Measurements from ENCODE around the gene IQCM. TPM values are rescaled to one million over a fixed set of nuclear protein-coding genes. Genes with fewer than 3 reads are reported as not detected.

IQCM gene
- total RNA-seq, 1 experiment from 2014 or later, result not detected

DNA sequence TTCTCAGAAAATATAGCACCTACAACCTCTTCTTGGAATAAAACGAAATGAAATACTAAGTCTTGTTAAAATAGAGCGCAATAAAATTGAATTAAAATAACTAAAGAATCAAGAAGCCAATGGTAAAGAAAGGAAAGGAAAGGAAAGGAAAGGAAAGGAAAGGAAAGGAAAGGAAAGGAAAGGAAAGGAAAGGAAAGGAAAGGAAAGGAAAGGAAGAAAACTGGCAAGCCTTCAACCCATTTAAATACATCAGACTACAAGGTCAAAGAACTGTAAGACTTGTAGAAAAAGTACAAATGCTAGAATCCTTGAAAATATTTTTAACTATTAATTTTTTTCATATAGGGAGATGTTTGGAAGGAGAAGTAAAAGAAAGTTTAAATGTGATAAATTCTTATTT is 372.1 kb downstream of the IQCM start:
- H3K9me3 ChIP-seq (replicated peaks), result no peaks in the 10 kb centered on the region
- H3K27ac ChIP-seq, result no peak overlapping the region
- peaks cover 3% of the 10 kb centered on the region for H3K4me1 ChIP-seq
- no peaks in the 10 kb centered on the region for H3K36me3 ChIP-seq
- H3K27me3 ChIP-seq, result no peaks in the 10 kb centered on the region
- no peak for DNase-seq
- H3K4me3 ChIP-seq, result no peak overlapping the region

DNA sequence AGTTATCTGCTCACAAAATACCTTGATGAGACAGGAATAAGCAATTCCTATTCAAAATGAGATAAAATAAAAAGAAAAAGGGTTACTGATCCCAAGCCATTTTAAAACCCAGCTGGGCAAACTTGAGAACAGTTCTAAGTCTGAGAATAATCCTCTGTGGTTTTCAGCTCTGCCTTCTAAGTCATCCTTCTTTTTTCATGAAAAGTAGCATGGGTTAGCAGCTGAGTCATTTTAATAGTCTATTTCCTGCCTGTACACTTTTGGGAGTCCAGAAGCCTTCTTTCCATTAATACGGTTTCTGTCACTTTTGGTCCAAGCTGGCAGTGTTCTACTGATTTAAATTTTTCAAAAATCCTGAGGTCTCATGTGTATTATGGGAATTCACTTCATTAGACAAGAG is 374.3 kb downstream of the IQCM start:
- Histone ChIP-seq H3K27ac (no peak overlapping the region), H3K36me3 (no peaks in the 10 kb centered on the region), H3K27me3 (no peaks in the 10 kb centered on the region), H3K4me1 (peaks cover 3% of the 10 kb centered on the region), H3K9me3 (replicated peaks) (no peaks in the 10 kb centered on the region), H3K4me3 (no peak overlapping the region)
- DNase-seq, result peak in 1 of 2 experiments; percentile 33

DNA sequence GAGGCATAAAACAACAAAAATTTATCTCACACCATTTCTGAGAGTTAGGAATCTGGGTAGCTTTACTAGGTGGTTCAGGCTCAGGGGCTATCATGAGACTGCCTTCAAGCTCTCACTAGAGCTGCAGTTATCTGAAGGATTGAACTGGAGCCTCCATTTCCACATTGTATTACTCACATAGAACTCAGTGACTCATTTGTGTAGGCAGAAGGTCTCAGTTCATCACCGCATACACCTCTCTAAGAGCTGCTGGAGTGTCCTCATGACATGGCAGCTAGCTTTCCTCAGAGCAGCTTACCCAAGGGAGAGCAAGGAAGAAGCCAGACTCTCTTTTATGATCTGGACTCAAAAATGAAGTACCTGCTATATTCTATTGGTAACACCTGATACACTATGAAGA is 389.2 kb downstream of the IQCM start:
- Histone ChIP-seq H3K4me3 (no peak overlapping the region), H3K36me3 (no peaks in the 10 kb centered on the region), H3K4me1 (no peaks in the 10 kb centered on the region), H3K27ac (no peak overlapping the region), H3K9me3 (replicated peaks) (no peaks in the 10 kb centered on the region), H3K27me3 (no peaks in the 10 kb centered on the region)
- no peak for DNase-seq

DNA sequence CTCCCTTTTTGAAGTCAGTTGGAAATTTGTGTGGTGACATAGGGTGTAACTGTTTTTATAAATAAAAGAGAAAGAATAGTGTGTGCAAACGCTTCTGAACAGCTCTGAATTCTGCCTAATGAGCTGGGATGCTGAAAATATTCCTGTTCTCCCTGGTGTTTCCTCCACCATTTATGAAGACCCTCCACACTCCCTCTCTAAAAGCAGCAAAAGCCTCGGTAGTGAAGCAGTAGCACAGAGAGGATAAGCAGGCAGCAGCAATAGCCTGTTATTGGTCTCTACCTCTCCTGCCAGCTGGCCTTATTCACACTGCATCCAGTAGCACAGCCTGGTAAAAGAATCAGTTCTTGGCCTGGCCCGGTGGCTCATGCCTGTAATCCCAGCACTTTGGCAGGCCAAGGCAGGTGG is 406.1 kb downstream of the IQCM start:
- DNase-seq, result no peak

DNA sequence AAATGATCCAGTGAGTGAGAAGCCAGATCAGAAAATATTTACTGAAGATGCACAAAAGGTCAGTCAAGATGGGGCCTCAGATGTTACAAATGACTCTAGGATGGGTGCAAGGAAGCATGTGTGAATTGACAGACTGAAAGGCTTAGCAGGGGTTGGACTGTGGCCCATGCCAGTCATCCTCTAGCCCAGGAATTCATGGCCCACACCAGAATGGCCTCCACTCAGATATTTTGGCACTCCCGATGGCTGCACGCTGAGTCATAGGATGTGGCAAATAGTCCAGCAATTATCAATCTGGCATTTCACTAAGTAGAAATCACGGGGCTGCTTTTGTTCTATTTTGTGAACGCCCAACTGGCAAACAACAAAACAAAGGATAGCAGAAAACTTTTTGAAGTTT is 406.5 kb downstream of the IQCM start:
- peak; percentile 3 to 4 for DNase-seq
- H3K36me3 ChIP-seq, result no peaks in the 10 kb centered on the region
- no peaks in the 10 kb centered on the region for H3K9me3 ChIP-seq (replicated peaks)
- no peak overlapping the region for H3K4me3 ChIP-seq
- no peaks in the 10 kb centered on the region for H3K27me3 ChIP-seq
- no peak overlapping the region for H3K27ac ChIP-seq
- H3K4me1 ChIP-seq, result no peaks in the 10 kb centered on the region

More for the DNA sequence above, 406.1 kb downstream of the IQCM start:
- H3K4me3 ChIP-seq, result no peak overlapping the region
- no peaks in the 10 kb centered on the region for H3K27me3 ChIP-seq
- no peaks in the 10 kb centered on the region for H3K36me3 ChIP-seq
- no peaks in the 10 kb centered on the region for H3K4me1 ChIP-seq
- no peak overlapping the region for H3K27ac ChIP-seq
- no peaks in the 10 kb centered on the region for H3K9me3 ChIP-seq (replicated peaks)

DNA sequence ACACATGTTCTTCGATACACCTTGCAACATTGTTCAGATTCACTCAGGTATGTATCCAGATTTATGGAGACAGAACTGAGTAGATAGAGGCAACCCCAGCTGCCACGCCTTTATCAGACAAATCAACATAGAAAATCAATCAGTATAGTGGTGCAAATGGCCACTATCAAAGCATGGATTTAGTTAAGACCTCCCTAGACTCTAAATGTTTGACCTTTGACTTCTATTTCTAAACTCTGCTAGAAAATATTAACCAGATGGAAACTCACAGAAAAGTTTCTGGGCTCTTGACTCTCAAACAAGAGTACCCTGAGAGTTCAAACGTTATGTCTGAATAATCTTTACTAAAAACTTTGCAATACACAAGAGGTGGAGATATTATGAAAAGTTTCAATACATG is 411.5 kb downstream of the IQCM start:
- Histone ChIP-seq H3K4me3 (no peak overlapping the region), H3K36me3 (no peaks in the 10 kb centered on the region), H3K27ac (no peak overlapping the region), H3K27me3 (no peaks in the 10 kb centered on the region), H3K4me1 (no peaks in the 10 kb centered on the region), H3K9me3 (replicated peaks) (no peaks in the 10 kb centered on the region)
- DNase-seq, result no peak

DNA sequence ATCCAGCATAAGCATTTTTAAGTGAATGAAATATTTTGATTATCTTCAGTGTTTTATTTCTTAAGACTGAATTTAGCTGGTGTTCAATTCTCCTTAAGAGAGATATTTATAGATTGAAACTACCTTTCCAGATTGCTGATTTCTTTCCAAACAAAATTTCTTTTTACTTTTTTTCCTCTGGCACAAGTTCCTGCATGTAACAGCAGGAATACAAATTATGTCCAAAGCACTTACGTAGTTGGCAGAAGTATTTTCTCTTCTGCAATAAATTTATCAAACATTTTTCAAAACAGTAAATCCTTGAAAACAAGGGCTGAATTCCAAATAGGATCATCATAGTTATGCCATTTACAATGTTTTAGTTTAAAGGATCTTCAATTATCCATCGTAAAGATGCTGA is 412.6 kb downstream of the IQCM start:
- H3K27ac ChIP-seq, result no peak overlapping the region
- DNase-seq, result no peak
- H3K4me3 ChIP-seq, result no peak overlapping the region
- no peaks in the 10 kb centered on the region for H3K4me1 ChIP-seq
- H3K9me3 ChIP-seq (replicated peaks), result no peaks in the 10 kb centered on the region
- no peaks in the 10 kb centered on the region for H3K27me3 ChIP-seq
- no peaks in the 10 kb centered on the region for H3K36me3 ChIP-seq

DNA sequence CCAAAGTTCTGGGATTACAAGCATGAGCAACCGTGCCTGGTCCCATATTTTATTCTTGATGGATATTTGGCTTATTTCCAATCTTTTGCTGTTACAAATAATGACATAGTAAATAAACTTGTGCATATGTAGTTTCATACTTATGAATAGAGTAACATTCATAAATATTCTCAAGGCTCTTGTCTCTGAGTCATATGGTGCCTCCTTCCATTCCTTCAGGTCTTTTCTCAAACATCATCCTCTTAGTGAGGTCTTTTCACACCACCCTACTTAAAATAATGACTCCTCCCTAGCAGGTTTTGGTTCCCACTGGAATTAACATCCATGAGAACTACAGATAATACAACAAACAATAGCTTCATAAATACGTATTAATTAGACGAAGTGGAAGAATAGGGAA is 416.6 kb downstream of the IQCM start:
- Histone ChIP-seq H3K4me3 (no peak overlapping the region), H3K27ac (no peak overlapping the region), H3K27me3 (no peaks in the 10 kb centered on the region), H3K9me3 (replicated peaks) (no peaks in the 10 kb centered on the region), H3K4me1 (no peaks in the 10 kb centered on the region), H3K36me3 (no peaks in the 10 kb centered on the region)
- no peak for DNase-seq

DNA sequence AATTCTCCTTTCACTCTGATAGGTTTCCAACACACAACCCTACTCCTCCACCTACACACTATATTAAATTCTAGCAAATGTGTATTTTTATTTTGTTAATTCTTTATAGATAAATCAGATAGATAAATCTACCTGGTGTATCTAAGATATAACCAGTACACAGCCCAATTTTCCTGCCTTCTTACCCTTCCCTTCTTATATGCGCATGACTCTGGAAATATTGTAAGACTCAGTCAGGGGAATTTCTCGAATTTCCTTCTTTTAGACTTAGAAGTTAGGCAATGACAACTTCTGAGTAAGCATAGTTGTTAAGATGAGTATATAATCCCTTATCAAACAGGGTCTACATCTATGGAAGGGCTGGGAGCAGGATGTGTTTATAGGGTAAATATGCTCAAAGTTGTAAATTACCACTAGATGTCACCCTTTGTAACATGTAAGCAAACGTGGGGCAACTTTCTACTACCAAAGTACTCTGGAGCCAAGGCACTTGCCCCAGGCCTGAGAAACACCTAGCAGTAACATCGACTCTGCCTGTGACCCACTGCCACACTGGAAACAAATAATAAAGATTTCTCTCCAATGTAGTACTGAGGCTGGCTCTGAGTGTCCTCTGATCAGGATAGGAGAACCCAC is 444.7 kb downstream of the IQCM start:
- no peak overlapping the region for H3K27ac ChIP-seq
- H3K36me3 ChIP-seq, result no peaks in the 10 kb centered on the region
- DNase-seq, result peak; percentile 4 to 50
- H3K9me3 ChIP-seq (replicated peaks), result no peaks in the 10 kb centered on the region
- H3K27me3 ChIP-seq, result no peaks in the 10 kb centered on the region
- H3K4me1 ChIP-seq, result no peaks in the 10 kb centered on the region
- H3K4me3 ChIP-seq, result no peak overlapping the region

DNA sequence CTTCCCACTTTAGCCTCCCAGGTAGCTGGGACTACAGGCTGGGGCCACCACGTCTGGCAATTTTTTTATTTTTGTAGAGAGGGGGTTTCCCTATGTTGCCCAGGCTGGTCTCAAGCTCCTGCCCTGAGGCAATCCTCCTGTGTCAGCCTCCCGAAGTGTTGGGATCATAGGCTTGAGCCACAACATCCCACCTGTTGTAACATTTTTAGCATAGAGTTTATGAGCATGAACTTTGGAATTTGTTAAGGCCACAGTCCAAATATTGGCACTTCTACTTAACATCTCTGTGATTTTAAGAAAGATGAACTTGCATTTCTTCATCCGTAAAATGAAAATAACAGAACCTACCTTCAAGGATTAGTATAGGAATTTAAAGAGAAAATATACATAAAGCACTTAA is 445.6 kb downstream of the IQCM start:
- H3K27ac ChIP-seq, result no peak overlapping the region
- peak; percentile 3 to 36 for DNase-seq
- no peaks in the 10 kb centered on the region for H3K9me3 ChIP-seq (replicated peaks)
- no peaks in the 10 kb centered on the region for H3K27me3 ChIP-seq
- no peaks in the 10 kb centered on the region for H3K36me3 ChIP-seq
- H3K4me1 ChIP-seq, result no peaks in the 10 kb centered on the region
- H3K4me3 ChIP-seq, result no peak overlapping the region

DNA sequence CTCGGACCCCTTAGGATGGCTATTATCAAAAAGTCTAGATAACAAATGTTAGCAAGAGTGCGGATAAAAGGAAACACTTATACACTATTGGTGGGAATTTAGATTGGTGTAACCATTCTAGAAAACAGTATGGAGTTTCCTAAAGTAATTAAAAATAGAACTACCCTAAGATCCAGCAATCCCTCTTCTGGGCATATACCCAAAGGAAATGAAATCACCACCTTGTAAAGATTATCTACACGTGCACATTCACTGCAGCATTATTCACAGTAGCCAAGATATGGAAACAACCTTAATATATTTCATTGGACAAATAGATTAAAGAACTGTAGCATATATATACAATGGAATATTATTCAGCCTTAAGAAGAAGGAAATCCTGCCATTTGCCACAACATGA is 462.4 kb downstream of the IQCM start:
- no peaks in the 10 kb centered on the region for H3K36me3 ChIP-seq
- H3K9me3 ChIP-seq (replicated peaks), result no peaks in the 10 kb centered on the region
- H3K4me3 ChIP-seq, result no peak overlapping the region
- H3K4me1 ChIP-seq, result no peaks in the 10 kb centered on the region
- no peak overlapping the region for H3K27ac ChIP-seq
- H3K27me3 ChIP-seq, result no peaks in the 10 kb centered on the region
- no peak for DNase-seq

DNA sequence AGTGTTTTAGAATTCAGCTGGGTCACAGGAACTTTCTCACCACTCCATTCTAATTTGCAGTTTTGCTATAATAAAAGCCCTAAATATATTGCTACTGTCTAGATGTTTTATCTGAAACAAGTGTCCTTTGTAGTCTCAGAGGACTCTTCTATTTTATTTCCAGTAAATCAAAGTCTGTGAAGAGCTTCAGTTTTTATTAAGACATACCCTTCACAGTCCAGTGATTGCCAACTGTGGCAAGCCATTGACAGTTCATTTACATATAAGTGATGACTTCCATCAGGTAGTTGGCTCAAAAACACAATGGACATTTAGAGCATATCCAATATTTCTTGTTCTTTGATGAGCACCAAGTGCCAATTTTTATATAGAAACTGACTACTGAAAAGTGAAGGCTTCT is 466.1 kb downstream of the IQCM start:
- Histone ChIP-seq H3K9me3 (replicated peaks) (no peaks in the 10 kb centered on the region), H3K36me3 (no peaks in the 10 kb centered on the region), H3K4me1 (no peaks in the 10 kb centered on the region), H3K27ac (no peak overlapping the region), H3K4me3 (no peak overlapping the region), H3K27me3 (no peaks in the 10 kb centered on the region)
- no peak for DNase-seq

DNA sequence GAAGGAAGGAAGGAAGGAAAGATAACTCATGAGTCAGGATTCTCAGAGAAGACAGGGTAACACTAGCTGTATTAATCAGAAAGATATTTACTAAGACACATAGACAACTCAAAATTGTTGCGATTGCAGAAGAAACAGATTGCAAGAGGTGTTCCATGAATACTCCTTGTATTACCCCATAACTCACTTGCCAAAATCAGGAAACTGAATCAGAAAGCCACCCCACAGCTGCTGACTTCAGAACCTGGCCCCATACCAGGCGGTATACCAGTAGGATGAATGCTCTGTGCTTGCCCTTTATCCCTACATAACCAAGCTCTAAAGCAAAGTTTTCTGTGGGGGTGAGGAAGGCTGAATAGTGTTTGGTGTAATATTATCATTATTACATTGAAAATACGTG is 468.5 kb downstream of the IQCM start:
- DNase-seq, result no peak
- Histone ChIP-seq H3K36me3 (no peaks in the 10 kb centered on the region), H3K4me3 (no peak overlapping the region), H3K9me3 (replicated peaks) (no peaks in the 10 kb centered on the region), H3K27ac (no peak overlapping the region), H3K27me3 (no peaks in the 10 kb centered on the region), H3K4me1 (no peaks in the 10 kb centered on the region)

DNA sequence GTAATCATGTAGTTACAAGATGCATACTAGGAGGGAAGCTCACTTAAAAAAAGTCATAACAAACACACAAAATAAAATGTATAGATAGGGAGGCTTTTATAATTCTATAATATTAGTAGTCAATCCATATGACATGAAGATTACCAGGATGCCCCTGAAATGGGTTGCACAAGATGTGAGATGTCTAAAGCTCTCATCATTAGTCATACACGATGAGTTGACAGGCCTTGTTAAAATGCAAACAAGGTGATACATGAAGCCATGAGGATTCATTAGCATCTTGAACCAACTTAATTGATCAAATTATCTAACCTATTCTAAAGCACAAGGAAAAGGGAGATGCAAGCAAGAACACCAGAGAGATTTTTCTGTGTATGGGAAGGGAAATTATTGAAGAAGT is 470.2 kb downstream of the IQCM start:
- Histone ChIP-seq H3K4me3 (no peak overlapping the region), H3K27ac (no peak overlapping the region), H3K9me3 (replicated peaks) (no peaks in the 10 kb centered on the region), H3K4me1 (no peaks in the 10 kb centered on the region), H3K27me3 (no peaks in the 10 kb centered on the region), H3K36me3 (no peaks in the 10 kb centered on the region)
- DNase-seq, result no peak

DNA sequence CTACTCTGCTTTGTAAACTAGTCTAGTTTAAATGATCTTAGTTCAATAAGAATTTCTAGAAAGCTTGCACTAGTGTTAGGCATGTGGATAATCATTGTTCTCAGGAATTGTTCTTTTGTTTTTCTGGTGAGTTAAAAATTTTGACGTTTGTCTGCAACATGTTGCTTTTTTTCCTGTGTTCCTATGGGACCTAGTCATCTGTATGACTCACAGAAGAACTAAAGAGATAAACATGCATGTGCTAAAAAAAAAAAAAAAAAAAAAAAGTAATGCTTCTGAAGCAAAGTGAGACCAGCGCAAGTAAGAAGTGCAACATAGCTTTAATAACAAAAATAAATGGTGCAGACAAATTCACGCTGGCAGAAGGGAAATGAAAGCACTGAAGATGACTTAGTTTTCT is 471.2 kb downstream of the IQCM start:
- no peaks in the 10 kb centered on the region for H3K27me3 ChIP-seq
- H3K36me3 ChIP-seq, result no peaks in the 10 kb centered on the region
- H3K27ac ChIP-seq, result no peak overlapping the region
- no peak overlapping the region for H3K4me3 ChIP-seq
- no peaks in the 10 kb centered on the region for H3K4me1 ChIP-seq
- no peaks in the 10 kb centered on the region for H3K9me3 ChIP-seq (replicated peaks)
- DNase-seq, result no peak

DNA sequence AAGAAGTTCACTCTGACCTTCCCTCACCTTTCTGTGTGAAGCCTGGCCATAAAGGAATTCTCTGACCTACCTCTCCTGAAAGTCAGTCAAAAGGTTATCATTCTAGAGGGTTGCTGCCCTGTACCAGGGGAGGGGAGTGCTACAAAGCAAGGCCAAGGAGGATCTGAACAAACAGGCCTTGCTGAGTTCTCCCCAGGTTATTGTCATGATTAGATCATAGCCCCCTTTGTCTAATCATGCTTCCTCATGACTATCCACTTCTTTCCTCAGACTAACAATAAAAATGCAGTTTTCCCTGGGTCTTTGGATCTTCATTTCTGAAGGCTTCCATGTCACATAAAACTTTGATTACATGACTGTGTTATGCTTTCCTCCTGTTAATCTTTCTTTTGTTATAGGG is 472.0 kb downstream of the IQCM start:
- no peaks in the 10 kb centered on the region for H3K9me3 ChIP-seq (replicated peaks)
- DNase-seq, result no peak
- no peaks in the 10 kb centered on the region for H3K36me3 ChIP-seq
- no peaks in the 10 kb centered on the region for H3K27me3 ChIP-seq
- no peak overlapping the region for H3K4me3 ChIP-seq
- H3K4me1 ChIP-seq, result no peaks in the 10 kb centered on the region
- H3K27ac ChIP-seq, result no peak overlapping the region

All from SJCRH30 (cell line).